HG03342 (cell line): ENCODE measurements around the gene ZNF554.
"Not testable (repeated sequence)": the region's sequence is repeated elsewhere in the genome, so short reads cannot be mapped to it uniquely, and the experiment has no call there.

Experiments
- ATAC-seq: cut with Tn5 transposase; IDR thresholded peaks from one replicate; pipeline ENCODE4 v1.9.1; 2021; ENCODE audit warnings: mild to moderate bottlenecking, moderate library complexity; ENCODE audit not compliant: unreplicated experiment

ZNF554 gene

DNA sequence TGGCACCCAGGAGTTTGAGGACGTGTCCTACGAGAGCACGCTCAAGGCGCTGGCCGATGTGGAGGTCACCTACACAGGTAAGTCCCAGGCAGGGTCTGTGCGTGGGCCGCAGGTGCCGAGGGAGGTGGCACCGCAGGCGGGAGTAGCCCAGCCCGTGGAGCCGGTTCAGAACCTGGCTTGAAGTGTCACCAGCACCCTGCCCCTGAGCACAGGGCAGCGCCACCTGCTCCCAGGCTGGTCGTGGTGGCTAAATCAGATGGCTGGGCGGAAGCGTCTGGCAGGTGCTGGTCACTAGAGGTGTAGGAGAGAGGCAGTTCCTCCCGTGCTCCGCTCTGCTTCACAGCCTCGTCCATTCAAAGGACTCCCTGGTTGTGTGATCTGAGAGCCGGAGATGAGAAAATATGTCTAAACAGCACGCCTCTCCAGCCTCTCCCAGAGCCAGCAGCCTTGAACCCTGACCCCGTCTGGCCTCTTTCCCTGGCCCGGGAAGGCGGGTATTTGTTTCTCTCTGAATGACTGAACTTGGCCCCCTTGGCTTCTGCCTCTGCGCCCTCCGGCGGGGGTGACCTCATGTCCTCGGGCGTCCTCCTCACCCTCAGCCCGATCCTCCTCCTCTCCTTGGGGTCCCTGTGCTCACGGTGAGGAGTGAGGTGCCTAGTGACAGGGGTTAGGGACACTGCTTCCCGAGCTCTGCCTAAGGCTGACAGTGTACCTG, 29.0 kb upstream of the ZNF554 start:
- no peak for ATAC-seq

DNA sequence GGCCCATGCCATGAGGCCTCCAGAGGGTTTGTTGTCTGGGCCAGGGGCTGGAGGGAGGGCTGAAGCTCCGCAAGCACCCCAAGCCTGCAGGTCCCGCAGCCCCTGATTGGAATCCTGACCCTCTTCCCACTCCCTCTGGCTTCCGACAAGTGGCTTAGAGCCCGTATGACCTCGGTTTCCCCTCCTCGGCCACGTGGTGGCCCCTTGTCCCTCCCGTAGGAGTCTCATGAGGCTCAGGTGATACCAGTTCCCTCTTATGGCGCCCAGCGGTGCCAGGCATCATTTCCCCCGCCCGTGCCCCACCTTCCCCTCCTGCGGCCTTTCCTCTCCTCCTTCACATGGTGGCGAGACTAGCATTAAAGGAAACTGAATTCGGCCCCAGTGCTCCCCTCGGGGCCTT, 28.2 kb upstream of the ZNF554 start:
- no peak for ATAC-seq

DNA sequence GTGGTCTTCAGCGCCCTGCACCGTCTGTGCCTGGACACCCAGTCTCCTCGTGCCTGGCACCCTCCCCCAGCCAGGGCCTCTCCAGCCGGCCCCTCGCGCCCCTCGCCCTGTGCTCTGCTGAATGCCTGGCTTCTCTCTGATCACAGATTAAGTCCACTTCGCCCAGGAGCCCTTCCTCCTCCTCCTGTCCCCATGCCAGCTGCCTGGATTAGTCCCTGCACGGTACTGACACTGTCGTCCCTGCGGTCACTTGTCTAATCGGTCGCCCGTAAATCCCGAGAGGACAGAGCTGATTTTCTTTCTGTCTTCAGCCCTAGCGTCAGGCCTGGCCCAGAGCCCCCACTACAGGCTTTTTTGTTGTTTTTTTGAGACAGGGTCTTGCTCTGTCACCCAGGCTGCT, 27.8 kb upstream of the ZNF554 start:
- no peak for ATAC-seq

DNA sequence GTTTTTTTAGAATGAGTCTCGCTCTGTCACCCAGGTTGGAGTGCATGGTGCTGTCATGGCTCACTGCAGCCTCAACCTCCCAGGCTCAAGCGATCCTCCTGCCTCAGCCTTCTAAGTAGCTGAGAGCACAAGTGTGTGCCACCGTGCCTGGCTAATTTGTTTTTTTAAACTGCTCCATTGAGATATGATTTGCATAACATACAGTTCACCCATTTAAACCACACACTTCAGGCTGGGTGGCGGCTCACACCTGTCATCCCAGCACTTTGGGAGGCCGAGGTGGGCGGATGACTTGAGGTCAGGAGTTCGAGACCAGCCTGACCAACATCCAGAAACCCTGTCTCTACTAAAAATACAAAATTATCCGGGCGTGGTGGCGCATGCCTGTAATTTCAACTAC, 27.0 kb upstream of the ZNF554 start:
- ATAC-seq, result not testable (repeated sequence)

DNA sequence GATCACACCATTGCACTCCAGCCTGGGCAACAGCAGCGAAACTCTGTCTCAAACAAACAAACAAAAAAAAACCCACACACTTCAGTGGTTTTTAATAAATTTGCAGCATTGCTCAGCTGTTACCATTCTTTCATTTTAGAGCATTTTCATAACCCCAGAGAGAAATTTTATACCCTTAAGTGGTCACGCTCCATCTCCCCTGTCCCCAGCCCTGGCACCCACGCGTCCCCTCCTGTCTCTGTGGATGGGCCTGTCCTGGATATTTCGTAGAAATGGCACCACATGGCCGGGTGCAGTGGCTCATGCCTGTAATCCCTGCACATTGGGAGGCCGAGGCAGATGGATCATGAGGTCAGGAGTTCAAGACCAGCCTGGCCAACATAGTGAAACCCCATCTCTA, 26.5 kb upstream of the ZNF554 start:
- ATAC-seq, result no peak

DNA sequence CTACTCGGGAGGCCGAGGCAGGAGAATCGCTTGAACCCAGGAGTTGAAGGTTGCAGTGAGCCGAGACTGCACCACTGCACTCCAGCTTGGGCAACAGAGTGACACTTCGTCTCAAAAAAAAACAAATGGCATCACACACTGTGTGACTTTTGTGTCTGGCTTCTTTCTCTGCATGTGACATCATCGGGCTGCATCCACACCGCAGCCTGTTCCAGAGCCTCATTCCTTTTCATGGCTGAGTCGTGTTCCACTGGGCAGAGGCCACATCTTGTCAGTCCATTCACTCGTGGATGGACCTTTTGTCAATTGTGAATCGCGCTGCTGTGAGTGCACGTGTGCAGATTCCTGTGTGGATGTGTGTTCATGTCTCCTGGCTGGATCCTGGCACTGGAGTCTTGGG, 26.1 kb upstream of the ZNF554 start:
- ATAC-seq, result no peak

DNA sequence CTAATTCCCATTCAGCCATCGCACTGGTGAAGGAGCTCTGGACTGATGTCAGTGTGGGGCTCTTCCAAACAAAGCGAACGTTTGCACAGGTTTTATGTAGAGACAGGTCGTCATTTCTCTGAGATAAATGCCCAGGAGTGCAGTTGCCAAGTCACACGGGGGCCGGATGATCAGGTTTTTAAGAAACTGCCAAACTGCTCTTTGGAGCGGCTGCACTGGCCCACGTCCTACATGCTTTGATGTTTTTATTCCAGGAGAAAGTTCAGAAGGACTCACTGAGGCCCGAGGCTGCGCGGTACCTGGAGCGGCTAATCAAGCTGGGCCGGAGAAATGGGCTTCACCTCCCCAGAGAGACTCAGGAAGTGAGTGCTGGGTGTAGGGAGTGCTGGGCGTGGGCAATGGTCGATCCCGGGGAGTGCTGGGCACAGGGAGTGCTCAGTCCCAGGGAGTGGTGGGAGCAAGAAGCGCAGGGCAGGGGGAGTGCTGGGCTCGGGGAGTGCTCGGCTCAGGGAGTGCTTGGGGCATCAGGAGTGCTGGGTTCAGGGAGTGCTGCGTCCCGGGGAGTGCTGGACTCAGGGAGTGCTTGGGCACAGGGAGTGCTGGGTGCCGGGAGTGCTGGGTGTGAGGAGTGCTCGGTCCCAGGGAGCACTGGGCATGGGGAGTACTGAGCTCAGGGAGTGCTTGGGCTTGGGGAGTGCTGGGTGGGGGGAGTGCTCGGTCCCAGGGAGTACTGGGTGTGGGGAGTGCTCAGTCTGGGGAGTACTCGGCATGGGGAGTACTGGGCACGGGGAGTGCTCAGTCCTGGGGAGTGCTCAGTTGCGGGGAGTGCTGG, 23.6 kb upstream of the ZNF554 start:
- ATAC-seq, result no peak

DNA sequence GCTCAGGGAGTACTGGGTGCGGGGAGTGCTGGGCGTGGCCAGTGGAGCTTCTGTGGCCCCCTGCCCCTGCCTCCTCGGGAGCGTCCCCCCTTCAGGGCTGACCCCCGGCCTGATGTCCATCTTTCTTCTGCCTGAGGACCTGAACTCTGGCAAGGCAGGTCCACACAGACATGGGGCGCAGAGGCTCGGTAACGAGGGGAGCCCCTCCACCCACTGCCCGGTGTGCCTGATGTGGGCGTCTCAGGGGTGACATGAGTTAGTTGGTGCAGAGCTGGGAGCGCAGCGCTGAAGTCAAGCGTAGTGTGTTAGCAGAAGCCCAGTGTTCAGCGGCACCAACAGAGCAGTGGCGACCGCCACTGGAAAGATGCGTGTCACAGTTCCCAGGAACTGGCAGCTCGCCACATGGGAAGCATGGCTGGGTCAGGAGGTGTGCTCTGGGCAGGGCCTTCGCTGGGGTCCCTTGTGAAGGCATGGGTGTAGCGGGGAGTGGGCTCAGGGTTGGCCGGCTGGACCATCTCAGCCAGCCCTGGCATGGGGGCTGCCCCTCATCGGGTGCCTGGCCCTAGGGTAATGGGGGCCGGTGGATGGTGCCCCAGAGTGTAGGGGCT, 22.9 kb upstream of the ZNF554 start:
- ATAC-seq, result no peak

DNA sequence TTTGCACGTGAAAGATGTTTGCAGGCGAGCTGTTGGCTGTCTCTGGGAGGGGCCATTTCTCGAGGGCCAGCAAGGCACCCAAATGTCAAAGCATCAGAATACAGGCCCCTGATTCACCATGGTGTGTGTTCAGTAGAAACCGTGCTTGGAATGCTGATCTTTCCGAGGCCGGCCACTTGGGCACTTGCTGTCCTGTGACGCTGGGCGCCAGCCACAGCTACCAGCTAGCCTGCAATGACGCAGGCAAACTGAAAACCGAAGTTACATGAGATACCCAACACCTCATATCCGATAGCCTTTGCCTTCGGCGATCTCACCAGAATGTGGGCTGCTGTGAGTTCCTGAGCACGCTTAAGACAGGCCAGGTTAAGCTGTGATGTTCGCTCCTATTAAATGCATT, 22.4 kb upstream of the ZNF554 start:
- no peak for ATAC-seq

DNA sequence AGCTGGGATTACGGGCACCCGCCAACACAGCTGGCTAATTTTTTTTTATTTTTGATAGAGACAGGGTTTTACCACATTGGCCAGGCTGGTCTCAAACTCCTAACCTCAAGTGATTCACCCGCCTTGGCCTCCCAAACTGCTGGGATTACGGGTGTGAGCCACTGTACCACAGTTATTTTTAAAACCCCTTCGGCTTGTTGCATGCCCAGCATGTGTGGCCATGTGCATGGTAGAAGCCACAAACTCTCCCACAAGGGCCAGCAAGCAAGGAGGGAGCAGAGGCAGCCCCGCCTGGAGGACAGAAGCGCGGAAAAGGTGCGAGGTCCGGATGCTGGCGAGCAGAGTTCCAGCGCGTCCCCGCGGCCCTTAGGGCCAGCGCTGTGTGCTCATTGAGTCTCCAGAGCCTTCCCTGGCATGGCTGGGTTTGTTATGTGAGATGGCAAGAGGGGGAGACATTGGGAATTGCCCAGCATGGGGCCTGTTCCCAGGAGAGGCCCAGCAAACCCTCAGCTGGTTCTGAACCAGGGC, 21.4 kb upstream of the ZNF554 start:
- no peak for ATAC-seq

DNA sequence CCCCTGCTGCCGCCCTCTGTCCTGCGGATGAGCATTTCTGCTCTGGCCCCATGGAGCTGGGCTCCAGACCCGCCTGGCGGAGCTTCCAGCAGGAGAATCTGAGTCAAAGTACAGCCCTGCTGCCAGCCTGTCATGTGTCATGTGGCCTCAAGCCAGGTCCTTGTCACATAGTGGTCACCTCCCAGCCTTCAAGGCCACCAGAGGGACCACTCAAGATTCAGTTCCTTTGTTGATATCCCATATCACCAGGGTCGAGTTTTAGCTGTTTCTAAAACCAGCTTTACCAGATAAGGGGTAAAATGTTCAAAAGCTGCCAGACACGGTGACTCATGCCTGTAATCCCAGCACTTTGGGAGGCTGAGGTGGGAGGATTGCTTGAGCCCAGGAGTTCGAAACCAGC, 20.9 kb upstream of the ZNF554 start:
- ATAC-seq, result no peak

DNA sequence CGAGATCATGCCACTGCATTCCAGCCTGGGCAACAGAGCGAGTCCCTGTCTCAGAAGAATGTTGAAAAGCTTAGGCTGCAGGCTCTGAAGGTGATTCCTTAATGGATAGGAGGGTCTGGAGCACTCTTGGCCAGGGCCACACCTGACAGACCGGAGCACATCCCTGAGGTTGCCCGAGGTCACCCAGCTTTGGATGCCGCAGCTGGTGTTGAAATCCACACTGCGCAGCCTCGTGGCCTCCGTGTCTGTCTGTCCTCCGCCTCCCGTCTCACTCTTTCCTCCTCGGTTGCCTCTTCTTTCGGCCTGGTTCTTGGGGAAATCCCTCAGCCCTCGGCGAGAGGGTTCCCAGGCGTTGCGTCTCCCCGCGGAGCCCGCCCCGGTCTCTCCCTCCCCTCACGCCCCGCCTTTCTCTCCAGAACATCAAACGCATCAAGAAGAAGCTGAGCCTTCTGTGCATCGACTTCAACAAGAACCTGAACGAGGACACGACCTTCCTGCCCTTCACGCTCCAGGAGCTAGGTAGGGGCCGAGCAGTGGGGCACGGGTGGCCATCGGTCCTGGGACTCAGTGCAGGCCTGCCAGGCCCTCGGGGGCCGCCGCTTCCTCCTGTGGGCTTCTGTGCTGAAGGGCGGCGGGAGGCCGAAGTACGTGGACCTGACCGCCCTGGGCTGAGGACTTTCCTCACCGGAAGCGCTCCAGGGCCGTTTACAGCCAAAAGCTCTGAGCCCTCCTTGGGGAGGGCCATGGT, 20.2 kb upstream of the ZNF554 start:
- ATAC-seq, result no peak

DNA sequence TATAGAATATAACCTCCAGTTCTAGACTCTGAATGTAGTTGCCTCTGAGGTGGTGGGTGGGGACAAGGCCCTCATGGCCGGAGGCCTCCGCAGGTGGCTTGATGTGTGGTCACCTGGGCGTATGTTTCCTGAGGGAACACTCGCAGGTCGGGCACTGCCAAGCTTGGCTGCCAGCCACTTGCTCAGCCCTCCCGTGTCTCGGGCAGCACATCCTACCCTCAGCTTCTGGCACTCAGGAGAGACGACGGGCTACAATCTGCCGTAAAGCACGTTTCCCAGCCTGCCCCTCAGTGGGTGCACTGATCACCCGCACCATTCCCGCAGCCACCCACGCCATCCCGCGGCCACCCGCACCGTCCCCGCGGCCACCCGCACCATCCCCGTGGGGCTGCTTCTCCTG, 19.2 kb upstream of the ZNF554 start:
- ATAC-seq, result no peak

DNA sequence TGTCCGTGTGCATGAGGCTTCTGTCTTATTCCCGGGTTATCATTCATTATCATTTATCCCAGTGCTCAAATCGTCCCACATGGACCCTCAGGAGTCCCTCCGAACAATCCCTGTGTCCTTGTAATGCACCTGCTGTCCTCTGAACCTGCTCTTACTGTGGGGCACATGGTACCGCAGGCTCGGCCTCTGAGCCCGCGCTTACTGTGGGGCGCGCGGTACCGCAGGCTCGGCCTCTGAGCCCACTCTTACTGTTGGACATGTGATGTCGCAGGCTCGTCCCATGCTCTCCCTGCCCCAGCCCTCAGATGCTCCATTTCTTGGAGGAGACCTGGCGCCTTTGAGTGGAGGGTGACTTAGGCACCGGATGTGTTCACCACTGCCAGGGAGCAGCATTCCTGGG, 16.8 kb upstream of the ZNF554 start:
- no peak for ATAC-seq

DNA sequence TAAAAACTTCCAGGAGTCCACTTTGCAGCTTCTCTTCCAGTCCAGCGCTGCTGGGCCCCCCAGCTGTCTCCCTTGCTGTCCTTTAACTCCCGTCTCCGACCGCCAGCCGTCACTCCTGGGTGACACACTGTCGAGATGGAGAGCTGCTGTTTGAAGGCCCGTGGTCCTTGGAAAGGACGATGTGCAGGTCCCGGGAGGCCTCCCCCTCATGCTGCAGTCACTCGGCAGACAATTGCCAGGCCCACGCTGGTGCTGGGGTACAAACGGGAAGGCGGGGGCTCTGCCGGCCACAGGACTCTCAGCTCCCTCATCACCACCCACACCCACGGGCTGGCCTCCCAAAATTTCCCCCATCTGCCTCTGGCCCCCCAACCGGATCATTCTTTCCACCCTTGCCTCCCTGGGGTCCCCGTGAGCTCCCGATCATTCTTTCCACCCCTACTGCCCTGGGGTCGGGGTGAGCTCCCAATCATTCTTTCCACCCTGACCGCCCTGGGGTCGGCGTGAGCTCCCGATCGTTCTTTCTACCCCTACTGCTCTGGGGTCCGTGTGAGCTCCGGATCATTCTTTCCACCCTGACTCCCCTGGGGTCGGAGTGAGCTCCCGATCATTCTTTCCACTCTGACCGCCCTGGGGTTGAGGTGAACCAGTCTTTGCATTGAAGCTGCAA, 16.0 kb upstream of the ZNF554 start:
- ATAC-seq, result no peak

DNA sequence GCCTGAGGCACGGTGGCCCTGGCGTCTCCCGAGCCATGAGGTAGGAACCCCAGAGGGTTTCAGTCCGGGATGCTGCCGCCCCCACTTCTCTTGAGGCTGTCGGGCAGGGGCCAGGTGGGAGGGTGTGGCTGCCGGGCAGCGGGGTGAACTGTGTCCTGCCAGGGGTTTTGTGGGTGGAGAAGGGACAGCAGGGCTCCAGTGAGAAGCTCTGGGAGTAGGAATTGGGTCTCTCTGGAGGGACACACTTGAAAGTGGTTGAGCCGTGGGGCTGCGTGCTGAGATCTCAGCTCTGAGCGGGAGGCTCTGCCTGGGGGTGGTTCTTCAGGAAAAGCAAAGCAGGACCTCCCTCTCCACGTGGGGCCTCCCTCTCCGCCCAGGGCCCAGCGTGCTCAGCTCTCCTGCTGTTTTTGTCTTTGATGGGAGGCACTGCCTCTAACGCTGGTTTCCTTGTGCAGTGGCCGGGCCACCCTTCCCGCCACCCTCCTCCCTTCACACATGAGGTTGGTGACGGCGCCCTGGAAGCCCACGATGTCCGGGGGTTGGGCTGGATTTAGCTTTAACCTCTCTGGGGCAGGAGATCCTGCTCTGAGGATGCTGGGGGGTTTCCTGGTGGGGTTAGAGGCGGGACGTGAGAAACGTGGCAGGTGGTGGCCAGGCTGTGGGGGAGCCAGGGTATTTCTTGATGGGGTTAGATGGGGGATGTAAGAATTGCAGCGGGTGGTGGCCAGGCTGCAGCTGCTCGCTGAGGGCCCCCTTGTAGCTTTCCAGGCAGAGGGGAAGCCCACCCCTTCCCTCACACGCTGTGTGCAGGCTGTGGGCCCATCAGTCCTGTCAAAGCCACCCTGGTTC, 15.3 kb upstream of the ZNF554 start:
- no peak for ATAC-seq

DNA sequence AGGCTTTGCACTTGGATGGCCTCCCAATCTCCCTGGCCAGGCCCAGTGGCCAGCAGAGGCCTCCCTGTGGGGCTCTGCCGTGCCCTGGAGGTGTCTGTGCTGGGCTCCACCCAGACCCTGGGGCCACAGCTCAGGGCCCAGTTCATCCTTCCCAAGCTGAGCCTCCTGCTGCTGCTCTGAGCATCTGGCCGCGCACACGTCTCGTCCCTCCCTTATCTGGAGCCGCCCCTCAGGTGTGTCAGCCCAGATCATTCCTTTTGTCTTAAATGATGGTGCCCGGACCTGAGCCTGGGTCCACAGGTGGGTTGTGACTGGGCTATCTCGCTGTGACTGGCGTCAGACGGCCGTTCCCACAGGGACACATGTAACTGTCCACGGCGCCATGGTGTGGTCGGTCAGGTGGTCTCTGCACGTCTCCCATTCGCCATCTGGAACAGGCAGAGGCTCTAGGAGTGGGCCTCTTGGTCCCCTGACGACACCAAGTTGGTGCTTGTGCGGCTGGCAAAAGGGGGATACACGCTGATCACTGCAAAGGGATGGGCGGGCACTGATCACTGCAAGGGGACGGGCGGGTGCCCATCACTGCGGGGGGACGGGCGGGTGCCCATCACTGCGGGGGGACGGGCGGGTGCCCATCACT, 14.3 kb upstream of the ZNF554 start:
- no peak for ATAC-seq

DNA sequence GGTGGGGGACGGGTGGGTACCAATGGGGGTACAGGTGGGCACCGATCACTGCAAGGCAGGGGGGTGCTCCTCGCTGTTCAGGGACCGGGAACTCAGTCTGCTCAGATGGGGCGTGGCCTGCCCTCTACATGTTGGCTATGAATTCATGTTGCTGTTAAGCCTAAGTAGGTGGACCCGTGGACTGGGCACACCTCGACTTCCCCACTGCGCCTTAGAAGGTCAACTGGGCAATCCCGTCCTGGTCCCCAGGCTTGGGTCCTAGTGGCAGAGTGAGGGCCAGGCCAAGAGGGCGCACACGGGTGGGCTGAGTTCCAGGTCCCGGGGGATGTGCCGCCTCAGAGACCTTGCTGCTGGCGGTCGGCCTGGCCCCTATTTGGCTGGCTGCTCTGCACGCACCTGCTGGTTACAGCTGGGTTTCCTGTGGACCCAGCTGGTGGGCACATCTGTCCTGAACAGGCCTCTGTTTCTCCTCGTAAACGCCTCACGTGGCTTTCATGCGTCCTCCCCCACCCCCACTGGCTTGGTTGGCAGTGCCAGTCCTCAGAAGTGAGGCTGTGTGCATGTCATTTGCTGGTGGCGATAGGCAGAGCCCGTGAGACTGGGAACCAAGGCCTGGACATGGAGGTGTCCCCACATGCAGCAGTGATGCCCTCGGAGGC, 13.5 kb upstream of the ZNF554 start:
- ATAC-seq, result no peak
